Hepatocyte (in vitro differentiated cells): Measurements from ENCODE around the gene PIK3R1. TPM values are rescaled to one million over a fixed set of nuclear protein-coding genes. Genes with fewer than 3 reads are reported as not detected.

Experiments used
- DNase-seq: peaks from one replicate; pipeline ENCODE4 v3.0.0-alpha.2; 2016; ENCODE audit warnings: low spot score
- H2AFZ ChIP-seq: fragments of 200-600 bp; sonication (generic); 2 replicates; pipeline ENCODE4 v1.6.0; 2016; ENCODE audit warnings: antibody characterized with exemption, mild to moderate bottlenecking
- H3K27ac ChIP-seq: fragments of 200-600 bp; sonication (generic); 2 replicates; pipeline ENCODE4 v1.5.1; 2016; ENCODE audit warnings: mild to moderate bottlenecking
- H3K27me3 ChIP-seq: fragments of 200-600 bp; sonication (generic); 2 replicates; pipeline ENCODE4 v1.6.1; 2016
- H3K36me3 ChIP-seq: fragments of 200-600 bp; sonication (generic); replicated peaks from 2 replicates; pipeline ENCODE4 v1.5.1; 2016; ENCODE audit warnings: low read depth; ENCODE audit not compliant: insufficient read depth
- H3K4me1 ChIP-seq: fragments of 200-600 bp; sonication (generic); 2 replicates; pipeline ENCODE4 v1.5.1; 2016; ENCODE audit warnings: mild to moderate bottlenecking, moderate library complexity; ENCODE audit not compliant: insufficient read depth
- H3K4me2 ChIP-seq: fragments of 200-600 bp; sonication (generic); 2 replicates; pipeline ENCODE4 v1.6.0; 2016
- H3K4me3 ChIP-seq: fragments of 200-600 bp; sonication (generic); 2 replicates; pipeline ENCODE4 v1.5.1; 2016; ENCODE audit warnings: mild to moderate bottlenecking
- H3K79me2 ChIP-seq: fragments of 200-600 bp; sonication (generic); 2 replicates; pipeline ENCODE4 v1.6.0; 2017; ENCODE audit warnings: mild to moderate bottlenecking
- H3K9me2 ChIP-seq: fragments of 200-600 bp; sonication (generic); replicated peaks from 2 replicates; pipeline ENCODE4 v1.6.0; 2017; ENCODE audit warnings: mild to moderate bottlenecking; ENCODE audit not compliant: insufficient read depth
- H3K9me3 ChIP-seq: fragments of 200-600 bp; sonication (generic); 2 replicates; pipeline ENCODE4 v1.5.1; 2016; ENCODE audit warnings: low read depth, mild to moderate bottlenecking
- H4K20me1 ChIP-seq: fragments of 200-600 bp; sonication (generic); 2 replicates; pipeline ENCODE4 v1.6.0; 2016; ENCODE audit warnings: mild to moderate bottlenecking; ENCODE audit not compliant: insufficient read depth, poor library complexity, severe bottlenecking
- CTCF ChIP-seq: fragments of 200-600 bp; sonication (generic); IDR thresholded peaks from 2 replicates; pipeline ENCODE4 v1.5.1; 2016; ENCODE audit warnings: antibody characterized with exemption, mild to moderate bottlenecking; ENCODE audit not compliant: poor library complexity
- EZH2 ChIP-seq: fragments of 200-600 bp; sonication (generic); IDR thresholded peaks from 2 replicates; pipeline ENCODE4 v1.6.1; 2016; ENCODE audit warnings: antibody characterized with exemption, mild to moderate bottlenecking, borderline replicate concordance
- EZH2phosphoT487 ChIP-seq: fragments of 200-600 bp; sonication (generic); IDR thresholded peaks from one replicate; pipeline ENCODE4 v1.6.1; 2018; ENCODE audit warnings: antibody characterized with exemption, mild to moderate bottlenecking, low read depth, moderate library complexity; ENCODE audit not compliant: unreplicated experiment, severe bottlenecking
- WGBS: methylation state at CpG from one replicate; pipeline ENCODE4 v1.1.6; 2016; ENCODE audit warnings: low lambda C conversion rate; ENCODE audit errors: missing lambda C conversion rate; 5-methylcytosine and 5-hydroxymethylcytosine counted together
- polyA plus RNA-seq: library from polyadenylated mRNA; unstranded; fragments of >200 nt; fragmentation: Nextera tagmentation; extraction: Ambion mirVana; gene quantifications from 2 replicates; pipeline ENCODE4 v1.2.1, GENCODE V29; 2016
- total RNA-seq: library from RNA; depleted of rRNA; stranded (reverse); fragments of >200 nt; gene quantifications from 2 replicates; pipeline ENCODE4 v1.2.3, GENCODE V29; 2014

Gene PIK3R1
- total and polyA plus RNA-seq, 2 experiments from 2014 or later = 38.9 to 109 TPM

GRCh38 chr5:68189171-68189570 lies 26.4 kb upstream of the PIK3R1 start:
- H3K4me2 ChIP-seq = no peak overlapping the region
- no peaks in the 10 kb centered on the region for H4K20me1 ChIP-seq
- H2AFZ ChIP-seq = no peak overlapping the region
- TF ChIP-seq EZH2 = no peak
- TF ChIP-seq CTCF = no peak
- TF ChIP-seq EZH2phosphoT487 = no peak
- peaks cover 18% of the 10 kb centered on the region for H3K4me1 ChIP-seq
- no peak for DNase-seq
- 86% methylated on average over 7 of the region's 7 CpGs for WGBS
- no peaks in the 10 kb centered on the region for H3K27me3 ChIP-seq
- H3K27ac ChIP-seq = no peak overlapping the region
- H3K9me3 ChIP-seq = no peaks in the 10 kb centered on the region
- H3K79me2 ChIP-seq = no peaks in the 10 kb centered on the region
- H3K36me3 ChIP-seq = no peaks in the 10 kb centered on the region
- no peaks in the 10 kb centered on the region for H3K9me2 ChIP-seq
- H3K4me3 ChIP-seq = no peak overlapping the region

GRCh38 chr5:68189613-68190012 lies 25.9 kb upstream of the PIK3R1 start:
- WGBS = 64% methylated on average over 5 of the region's 5 CpGs
- Histone ChIP-seq H3K4me1 (peaks cover 18% of the 10 kb centered on the region), H3K9me3 (no peaks in the 10 kb centered on the region), H3K36me3 (no peaks in the 10 kb centered on the region), H3K9me2 (no peaks in the 10 kb centered on the region), H3K4me2 (no peak overlapping the region), H3K4me3 (no peak overlapping the region), H3K27ac (no peak overlapping the region), H2AFZ (no peak overlapping the region), H3K79me2 (no peaks in the 10 kb centered on the region), H4K20me1 (no peaks in the 10 kb centered on the region), H3K27me3 (no peaks in the 10 kb centered on the region)
- no peak for TF ChIP-seq EZH2phosphoT487
- no peak for TF ChIP-seq EZH2
- no peak for TF ChIP-seq CTCF
- no peak for DNase-seq

- Histone ChIP-seq H3K27me3 (no peaks in the 10 kb centered on the region), H3K27ac (no peak overlapping the region), H3K9me3 (no peaks in the 10 kb centered on the region), H3K4me2 (no peak overlapping the region), H2AFZ (no peak overlapping the region), H3K36me3 (no peaks in the 10 kb centered on the region), H4K20me1 (no peaks in the 10 kb centered on the region), H3K9me2 (no peaks in the 10 kb centered on the region), H3K79me2 (no peaks in the 10 kb centered on the region), H3K4me1 (peaks cover 18% of the 10 kb centered on the region), H3K4me3 (no peak overlapping the region)
- TF ChIP-seq CTCF (no peak), EZH2 (no peak), EZH2phosphoT487 (no peak)
- DNase-seq = no peak
- 84% methylated on average over 4 of the region's 4 CpGs for WGBS
Observed at GRCh38 chr5:68190619-68191018, 24.9 kb upstream of the PIK3R1 start.
